Ectodermal cell (in vitro differentiated cells): Measurements from ENCODE around the gene SEC14L1.
"Not testable (repeated sequence)": the region's sequence is repeated elsewhere in the genome, so short reads cannot be mapped to it uniquely, and the experiment has no call there.

ENCODE experiments used
- H3K27ac ChIP-seq: 2 replicates; pipeline ENCODE4 v1.7.0; 2013; ENCODE audit warnings: mild to moderate bottlenecking, low read depth, low read length; ENCODE audit not compliant: insufficient read depth, poor library complexity, severe bottlenecking
- H3K27me3 ChIP-seq: 2 replicates; pipeline ENCODE4 v1.7.0; 2013; ENCODE audit warnings: mild to moderate bottlenecking, low read length; ENCODE audit not compliant: insufficient read depth, control insufficient read depth, poor library complexity, severe bottlenecking
- H3K36me3 ChIP-seq: one replicate; pipeline ENCODE4 v1.7.0; 2013; ENCODE audit warnings: low read length; ENCODE audit not compliant: control insufficient read depth, insufficient read depth
- H3K4me1 ChIP-seq: one replicate; pipeline ENCODE4 v1.7.0; 2013; ENCODE audit warnings: low read length; ENCODE audit not compliant: control insufficient read depth, insufficient read depth
- H3K4me3 ChIP-seq: 2 replicates; pipeline ENCODE4 v1.7.0; 2013; ENCODE audit warnings: low read depth, low read length, control low read depth; ENCODE audit not compliant: insufficient read depth
- H3K9me3 ChIP-seq: 2 replicates; pipeline ENCODE4 v1.7.0; 2013; ENCODE audit warnings: mild to moderate bottlenecking, low read length, moderate library complexity; ENCODE audit not compliant: control insufficient read depth
- WGBS, 2 experiments: methylation state at CpG; one replicate each; pipeline ENCODE4 v1.1.7; 2013; ENCODE audit warnings: missing lambda C conversion rate in 2 of 2; 5-methylcytosine and 5-hydroxymethylcytosine counted together

Gene SEC14L1

GRCh38 chr17:77128896-77129567, 11.7 kb upstream of the SEC14L1 start:
- Histone ChIP-seq H3K27me3 (no peaks in the 10 kb centered on the region), H3K36me3 (no peaks in the 10 kb centered on the region), H3K4me1 (peaks cover 14% of the 10 kb centered on the region), H3K4me3 (no peak overlapping the region), H3K27ac (no peak overlapping the region), H3K9me3 (no peaks in the 10 kb centered on the region)
- WGBS, 2 experiments: 86 to 87% methylated on average over 10 of the region's 10 CpGs

- no peak overlapping the region for H3K4me3 ChIP-seq
- H3K27ac ChIP-seq: no peak overlapping the region
- 84 to 85% methylated on average over 13 of the region's 13 CpGs for WGBS, 2 experiments
- H3K4me1 ChIP-seq: peaks cover 14% of the 10 kb centered on the region
- H3K36me3 ChIP-seq: no peaks in the 10 kb centered on the region
- no peaks in the 10 kb centered on the region for H3K9me3 ChIP-seq
- no peaks in the 10 kb centered on the region for H3K27me3 ChIP-seq
Observed at GRCh38 chr17:77129568-77130301, 11.0 kb upstream of the SEC14L1 start.

GRCh38 chr17:77130525-77130924, 10.2 kb upstream of the SEC14L1 start:
- Histone ChIP-seq H3K4me1 (peaks cover 14% of the 10 kb centered on the region), H3K9me3 (no peaks in the 10 kb centered on the region), H3K4me3 (no peak overlapping the region), H3K36me3 (no peaks in the 10 kb centered on the region), H3K27ac (no peak overlapping the region), H3K27me3 (no peaks in the 10 kb centered on the region)
- 92 to 94% methylated on average over 9 of the region's 9 CpGs for WGBS, 2 experiments

- WGBS, 2 experiments: 89% methylated on average over 5 of the region's 5 CpGs
- H3K36me3 ChIP-seq: no peaks in the 10 kb centered on the region
- no peak overlapping the region for H3K4me3 ChIP-seq
- H3K27me3 ChIP-seq: no peaks in the 10 kb centered on the region
- no peaks in the 10 kb centered on the region for H3K9me3 ChIP-seq
- H3K27ac ChIP-seq: no peak overlapping the region
- H3K4me1 ChIP-seq: peaks cover 14% of the 10 kb centered on the region
Observed at GRCh38 chr17:77131904-77132303, 8.9 kb upstream of the SEC14L1 start.

GRCh38 chr17:77132411-77133086, 8.2 kb upstream of the SEC14L1 start:
- H3K4me3 ChIP-seq: no peak overlapping the region
- no peaks in the 10 kb centered on the region for H3K9me3 ChIP-seq
- WGBS, 2 experiments: 81 to 82% methylated on average over 9 of the region's 9 CpGs
- no peaks in the 10 kb centered on the region for H3K36me3 ChIP-seq
- peaks cover 14% of the 10 kb centered on the region for H3K4me1 ChIP-seq
- no peak overlapping the region for H3K27ac ChIP-seq
- no peaks in the 10 kb centered on the region for H3K27me3 ChIP-seq

- H3K27me3 ChIP-seq: no peaks in the 10 kb centered on the region
- no peak overlapping the region for H3K4me3 ChIP-seq
- WGBS, 2 experiments: 95% methylated on average over 15 of the region's 15 CpGs
- H3K36me3 ChIP-seq: no peaks in the 10 kb centered on the region
- H3K27ac ChIP-seq: no peak overlapping the region
- H3K4me1 ChIP-seq: peaks cover 14% of the 10 kb centered on the region
- H3K9me3 ChIP-seq: no peaks in the 10 kb centered on the region
Observed at GRCh38 chr17:77133087-77133638, 7.6 kb upstream of the SEC14L1 start.

GRCh38 chr17:77136420-77136767, 4.4 kb upstream of the SEC14L1 start:
- Histone ChIP-seq H3K4me1 (no peaks in the 10 kb centered on the region), H3K27me3 (no peaks in the 10 kb centered on the region), H3K4me3 (no peak overlapping the region), H3K36me3 (no peaks in the 10 kb centered on the region), H3K9me3 (no peaks in the 10 kb centered on the region), H3K27ac (no peak overlapping the region)
- WGBS, 2 experiments: 95 to 97% methylated on average over 7 to 8 of the region's 8 CpGs

- H3K4me3 ChIP-seq: no peak overlapping the region
- no peaks in the 10 kb centered on the region for H3K9me3 ChIP-seq
- no peak overlapping the region for H3K27ac ChIP-seq
- H3K4me1 ChIP-seq: peaks cover 4% of the 10 kb centered on the region
- H3K27me3 ChIP-seq: no peaks in the 10 kb centered on the region
- WGBS, 2 experiments: 66% methylated on average over 3 of the region's 3 CpGs
- H3K36me3 ChIP-seq: no peaks in the 10 kb centered on the region
Observed at GRCh38 chr17:77137111-77137510, 3.7 kb upstream of the SEC14L1 start.

- not testable (repeated sequence) for H3K4me3 ChIP-seq, H3K36me3 ChIP-seq, H3K27ac ChIP-seq, H3K27me3 ChIP-seq, H3K9me3 ChIP-seq, H3K4me1 ChIP-seq
- WGBS, 2 experiments: 86 to 91% methylated on average over 3 of the region's 3 CpGs
Observed at GRCh38 chr17:77137886-77138285, 2.9 kb upstream of the SEC14L1 start.
